Sciatic nerve (tissue), 2 donors: Measurements from ENCODE around the gene B4GALT5. TPM values are rescaled to one million over a fixed set of nuclear protein-coding genes. Genes with fewer than 3 reads are reported as not detected.
A peak's percentile ranks its signal among the peaks of the same experiment; 100 is the strongest.

Experiments used
- ATAC-seq: fragments of 200-7000 bp; cut with Tn5 transposase; one replicate; pipeline ENCODE4 v1.9.1; 2020; ENCODE audit warnings: mild to moderate bottlenecking, moderate library complexity
- DNase-seq: peaks from one replicate; pipeline ENCODE4 v3.0.0-alpha.2; 2020; ENCODE audit warnings: low spot score
- intact Hi-C: fragments of 100-400 bp; cut with DNase I; formaldehyde crosslinking; loops from one replicate; pipeline ENCODE4 v1.14.2; 2022
- total RNA-seq: library from RNA; stranded (reverse); fragmentation: NEBNext Ultra II Directional; extraction: Animal tissue kit (Norgen Biotek cat#: 25700); gene quantifications from one replicate; pipeline ENCODE4 v1.2.1, GENCODE V29; 2021
- donor health status: DM: no; HTN: no; CAD: no.
- donor health status: DM: no; HTN: no; CAD: no.

B4GALT5 gene
- total RNA-seq, 1 donor from 2014 or later: 36.0 TPM

GRCh38 chr20:49687595-49688567 lies 25.8 kb downstream of the B4GALT5 start:
- intact Hi-C loops: no loop called here
- no peak for ATAC-seq
- DNase-seq: no peak

GRCh38 chr20:49685809-49686208 lies 27.9 kb downstream of the B4GALT5 start:
- intact Hi-C loops: no loop called here
- no peak for DNase-seq
- no peak for ATAC-seq

GRCh38 chr20:49685161-49685601 lies 28.5 kb downstream of the B4GALT5 start:
- DNase-seq (no peak), ATAC-seq (peak; percentile 62)
- intact Hi-C loops: no loop called here

- intact Hi-C loops: no loop called here
These were observed 29.2 kb downstream of the B4GALT5 start for GRCh38 chr20:49684335-49684997.

GRCh38 chr20:49682798-49683197 lies 30.9 kb downstream of the B4GALT5 start:
- intact Hi-C loops: no loop called here
- ATAC-seq (no peak), DNase-seq (no peak)

More at GRCh38 chr20:49684335-49684997, 29.2 kb downstream of the B4GALT5 start:
- ATAC-seq: no peak
- DNase-seq: no peak

GRCh38 chr20:49682278-49682677 lies 31.4 kb downstream of the B4GALT5 start:
- intact Hi-C loops: no loop called here
- no peak for ATAC-seq
- no peak for DNase-seq

- ATAC-seq (no peak), DNase-seq (no peak)
- intact Hi-C loops: no loop called here
These were observed 31.8 kb downstream of the B4GALT5 start for GRCh38 chr20:49681850-49682216.

- ATAC-seq (no peak), DNase-seq (no peak)
- intact Hi-C loops: no loop called here
These were observed 33.2 kb downstream of the B4GALT5 start for GRCh38 chr20:49680484-49680883.

- intact Hi-C loops: no loop called here
- no peak for ATAC-seq
- DNase-seq: no peak
These were observed 34.0 kb downstream of the B4GALT5 start for GRCh38 chr20:49679634-49680033.

GRCh38 chr20:49677777-49678758 lies 35.6 kb downstream of the B4GALT5 start:
- ATAC-seq: no peak
- intact Hi-C loops: no loop called here
- DNase-seq: no peak

- ATAC-seq (no peak), DNase-seq (no peak)
- intact Hi-C loops: no loop called here
These were observed 36.9 kb downstream of the B4GALT5 start for GRCh38 chr20:49676581-49677291.

- intact Hi-C loops: no loop called here
- ATAC-seq (no peak), DNase-seq (no peak)
These were observed 38.1 kb downstream of the B4GALT5 start for GRCh38 chr20:49675368-49676151.

- intact Hi-C loops: no loop called here
- DNase-seq (no peak), ATAC-seq (peak; percentile 56)
These were observed 39.0 kb downstream of the B4GALT5 start for GRCh38 chr20:49674383-49675352.

GRCh38 chr20:49672096-49672664 lies 41.5 kb downstream of the B4GALT5 start:
- no peak for DNase-seq
- no peak for ATAC-seq
- intact Hi-C loops: no loop called here

- ATAC-seq: no peak
- intact Hi-C loops: no loop called here
These were observed 42.2 kb downstream of the B4GALT5 start for GRCh38 chr20:49671433-49671832.

GRCh38 chr20:49669601-49670189 lies 44.0 kb downstream of the B4GALT5 start:
- no peak for DNase-seq
- no peak for ATAC-seq
- intact Hi-C loops: no loop called here

More at GRCh38 chr20:49671433-49671832, 42.2 kb downstream of the B4GALT5 start:
- no peak for DNase-seq
